HG03066 (cell line): Measurements from ENCODE around the gene IL37.

Experiments used
- ATAC-seq: cut with Tn5 transposase; IDR thresholded peaks from one replicate; pipeline ENCODE4 v1.9.1; 2021; ENCODE audit warnings: low read depth; ENCODE audit not compliant: unreplicated experiment

IL37 gene

GRCh38 chr2:112954364-112954763, 43.4 kb downstream of the IL37 start:
- ATAC-seq: no peak

DNA sequence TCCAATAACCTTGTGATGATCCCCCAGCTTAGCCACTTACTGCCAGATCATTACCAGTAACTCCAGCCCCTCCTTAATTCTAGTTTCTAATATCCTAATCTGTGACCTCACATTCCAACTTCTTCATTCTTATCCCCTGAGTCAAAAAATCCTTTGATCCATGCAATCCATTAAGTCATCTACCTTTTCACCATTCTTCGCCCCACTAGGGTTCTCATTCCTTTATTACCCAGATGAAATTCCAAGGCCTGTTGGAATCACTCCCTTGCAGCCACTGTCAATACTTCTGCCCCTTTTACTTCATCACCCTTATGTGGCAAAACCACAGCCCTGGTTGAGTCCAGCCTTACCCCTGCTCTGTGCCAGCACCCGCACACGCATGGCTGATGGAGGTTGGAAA, 46.5 kb downstream of the IL37 start:
- no peak for ATAC-seq

- no peak for ATAC-seq
Observed at GRCh38 chr2:112958428-112959108, 47.6 kb downstream of the IL37 start.

DNA sequence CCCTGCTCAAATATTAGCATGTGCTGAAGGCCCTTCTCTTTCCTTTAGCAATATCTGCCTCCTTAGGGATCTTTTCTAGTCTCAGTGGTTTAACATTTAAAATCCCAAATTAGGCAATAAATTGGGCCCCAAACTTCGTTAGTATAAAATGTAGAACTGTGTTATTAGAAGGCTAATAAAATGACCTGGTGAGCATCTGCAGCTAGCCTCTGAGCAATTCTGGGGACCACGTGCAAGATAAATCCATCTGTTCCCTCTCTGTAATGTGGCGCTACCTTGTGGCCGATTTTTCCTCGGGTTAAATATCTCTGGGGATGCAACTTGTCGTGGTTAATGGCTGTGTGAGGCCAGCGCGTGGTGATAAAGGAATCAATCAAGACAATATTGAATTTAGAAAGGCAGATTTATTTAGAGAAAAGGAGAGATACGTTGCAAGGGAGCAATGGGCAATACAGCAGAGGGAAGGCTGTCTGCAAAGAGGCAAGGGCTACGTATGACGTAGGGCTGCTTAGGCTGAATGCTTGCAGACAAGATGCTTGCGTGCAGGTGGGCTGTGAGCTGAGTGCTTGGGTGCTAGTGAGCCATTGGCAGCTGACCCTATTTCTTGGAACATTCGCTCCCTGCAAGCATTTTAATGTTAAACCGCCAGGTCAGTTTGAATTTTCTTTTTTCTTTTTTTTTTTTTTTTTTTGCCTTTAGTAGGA, 48.3 kb downstream of the IL37 start:
- no peak for ATAC-seq

GRCh38 chr2:112960230-112960825, 49.4 kb downstream of the IL37 start:
- no peak for ATAC-seq

- no peak for ATAC-seq
Observed at GRCh38 chr2:112962308-112963175, 51.6 kb downstream of the IL37 start.

DNA sequence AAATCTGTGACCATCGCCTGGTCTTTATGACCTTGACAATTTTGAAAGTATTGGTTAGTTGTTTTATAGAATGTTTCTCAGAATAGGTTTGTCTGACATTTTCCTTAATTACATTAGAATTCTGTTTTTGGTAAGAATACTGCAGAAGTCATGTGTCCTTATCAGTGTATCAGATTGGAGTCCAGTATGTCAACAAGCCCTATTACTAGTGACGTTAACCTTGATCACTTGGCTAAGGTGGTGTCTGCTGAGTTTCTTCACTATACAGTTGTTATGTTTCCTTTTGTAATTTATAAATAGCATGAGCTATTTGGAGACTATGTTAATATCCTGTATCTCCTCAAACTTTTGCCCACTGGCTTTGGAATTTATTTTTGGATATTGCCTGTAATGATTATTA, 56.1 kb downstream of the IL37 start:
- ATAC-seq: no peak
